NCI-H1694 treated with DMSO at 0.1 percent for 48 hours (cell line): ENCODE data around the gene UROD.
"Not testable (repeated sequence)": the region's sequence is repeated elsewhere in the genome, so short reads cannot be mapped to it uniquely, and the experiment has no call there.

Source experiments
- DNase-seq: peaks from one replicate; lab custom pipeline; 2025; lab: John Stamatoyannopoulos, UW

UROD gene

DNA sequence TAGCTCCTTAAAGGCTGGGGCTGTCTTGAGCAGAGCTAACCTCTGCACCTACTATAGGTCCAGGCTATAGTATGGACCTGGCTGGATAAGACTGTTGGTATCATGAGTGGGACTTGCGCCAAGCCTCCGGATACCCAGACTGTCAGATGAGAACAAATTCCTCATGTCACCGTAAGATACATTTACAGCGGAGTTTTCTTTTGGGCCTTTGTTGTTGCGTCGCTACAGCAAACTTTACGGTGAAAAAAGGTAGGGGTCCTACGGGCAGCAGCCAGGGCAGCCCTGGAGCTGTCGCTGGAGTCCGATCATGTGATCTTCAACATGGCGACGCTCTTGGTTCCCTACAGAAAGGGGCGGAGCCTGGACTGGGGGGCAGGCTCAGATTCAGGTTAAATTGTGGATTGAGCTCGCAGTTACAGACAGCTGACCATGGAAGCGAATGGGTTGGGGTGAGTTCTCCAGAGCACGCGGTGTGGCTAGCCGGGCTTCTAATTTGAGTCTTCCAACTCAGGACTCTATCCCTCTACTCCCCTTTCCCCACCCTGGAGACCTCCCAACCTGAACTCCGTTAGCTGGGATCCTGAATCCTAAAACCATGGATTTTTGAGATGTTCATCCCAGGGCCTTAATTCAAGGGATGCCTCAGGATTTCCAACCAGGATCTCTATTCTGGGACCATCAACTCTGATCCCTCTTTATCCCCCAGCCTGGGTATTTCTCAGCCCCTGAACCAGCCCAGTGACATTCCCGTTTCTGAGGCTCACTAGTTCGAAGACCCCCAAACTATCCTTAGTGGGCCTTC lies at the start of gene UROD:
Gene UROD (plus strand): TSS at position 418 of the 802 bp plus-strand sequence. CDS start 12 bp downstream, at position 430.
- DNase-seq = peak; percentile 96

DNA sequence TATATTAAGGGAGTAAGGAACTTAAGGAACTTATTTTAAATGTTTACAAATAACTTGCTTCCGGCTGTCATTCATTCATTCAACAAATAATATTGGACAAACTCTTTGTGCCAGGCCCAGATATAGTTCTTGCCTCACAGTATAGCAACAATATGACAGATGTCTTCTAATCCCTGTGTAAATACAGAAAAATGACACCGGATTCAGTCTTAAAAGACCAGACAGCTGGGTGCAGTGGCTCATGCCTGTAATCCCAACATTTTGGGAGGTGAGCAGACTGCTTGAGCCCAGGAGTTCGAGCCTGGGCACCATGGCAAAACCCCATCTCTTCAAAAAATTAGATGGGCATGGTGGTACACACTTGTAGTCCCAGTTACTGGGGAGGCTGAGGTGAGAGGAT lies 49.3 kb upstream of the UROD start:
- peak; percentile 80 for DNase-seq

DNA sequence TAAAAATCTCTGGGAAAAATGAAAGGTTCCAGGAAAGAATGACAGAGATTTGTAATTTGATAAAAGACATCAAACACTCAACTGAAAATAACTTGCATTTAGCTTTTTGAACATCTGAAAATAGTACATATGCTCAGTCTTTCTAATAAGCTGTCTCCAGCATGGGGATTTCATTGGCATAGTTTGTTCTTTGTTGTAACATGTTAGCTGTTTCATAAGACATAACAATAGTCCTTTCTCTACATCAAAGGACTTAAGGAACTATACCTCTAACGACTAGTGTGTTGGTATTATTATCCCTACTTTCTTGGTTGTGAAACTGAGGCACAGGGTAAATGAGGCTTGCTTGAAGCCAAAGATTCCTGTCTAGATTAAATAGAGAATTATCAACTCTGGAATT lies 47.7 kb upstream of the UROD start:
- no peak for DNase-seq

DNA sequence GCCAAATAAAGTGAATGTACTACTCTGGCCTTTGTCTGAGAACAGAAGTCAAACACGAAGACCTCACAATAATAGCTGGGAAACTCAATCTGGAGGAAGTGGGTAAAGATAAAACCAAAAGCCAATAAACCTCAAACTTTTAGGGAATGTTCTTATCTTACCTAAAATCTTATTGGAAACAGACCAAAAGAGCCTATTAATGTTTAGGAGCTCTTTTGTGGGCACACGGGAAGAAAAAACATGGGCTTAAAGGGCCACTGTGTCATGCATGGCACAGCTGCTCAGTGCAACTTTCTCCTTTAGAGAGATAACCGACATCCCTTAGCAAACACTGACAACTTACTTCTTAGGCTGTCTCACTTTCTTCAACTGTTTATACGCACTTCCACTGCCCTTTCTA lies 41.7 kb upstream of the UROD start:
- no peak for DNase-seq

DNA sequence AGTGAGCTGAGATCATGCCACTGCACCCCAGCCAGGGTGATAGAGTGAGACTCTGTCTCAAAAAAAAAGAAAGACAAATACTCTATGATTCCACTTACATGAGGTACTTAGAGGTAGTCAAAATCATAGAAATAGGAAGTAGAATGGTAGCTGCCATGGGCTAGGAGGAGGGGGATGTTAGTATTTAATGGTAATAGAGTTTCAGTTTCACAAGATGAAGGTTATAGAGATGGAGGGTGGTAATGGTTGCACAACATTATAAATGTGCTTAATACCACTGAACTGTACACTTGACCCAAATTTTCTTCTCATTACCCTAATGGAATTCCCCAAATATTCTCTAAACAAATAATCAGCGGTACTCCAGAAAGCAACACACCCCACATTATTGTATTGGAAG lies 38.4 kb upstream of the UROD start:
- DNase-seq = no peak

DNA sequence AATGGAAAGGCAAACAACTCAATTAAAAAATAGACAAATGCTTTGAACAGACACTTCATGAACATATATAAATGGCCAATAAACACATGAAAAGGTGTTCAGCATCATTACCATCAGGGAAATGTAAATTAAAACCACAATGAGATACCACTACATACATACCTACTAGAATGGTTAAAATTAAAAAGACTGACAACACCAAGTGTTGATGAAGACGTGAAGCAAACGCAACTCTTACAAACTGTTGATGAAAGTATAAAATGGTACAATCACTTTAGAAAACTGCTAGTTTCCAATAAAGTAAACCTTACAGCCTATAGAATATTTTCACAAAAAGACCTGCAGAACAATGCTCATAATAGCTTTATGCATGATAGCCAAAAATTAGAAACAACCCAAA lies 35.8 kb upstream of the UROD start:
- DNase-seq = no peak

DNA sequence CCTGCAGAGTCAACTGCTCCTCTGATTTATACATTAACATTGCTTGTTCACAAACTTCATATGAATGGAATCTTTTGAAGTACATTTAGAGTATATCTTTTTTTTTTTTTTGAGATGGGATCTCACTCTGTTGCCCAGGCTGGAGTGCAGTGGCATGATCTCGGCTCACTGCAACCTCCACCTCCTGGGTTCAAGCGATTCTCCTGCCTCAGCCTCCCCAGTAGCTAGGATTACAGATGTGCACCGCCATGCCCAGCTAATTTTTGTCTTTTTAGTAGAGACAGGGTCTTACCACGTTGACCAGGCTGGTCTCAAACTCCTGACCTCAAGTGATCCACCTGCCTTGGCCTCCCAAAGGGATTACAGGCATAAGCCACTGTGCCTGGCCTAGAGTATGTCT lies 34.7 kb upstream of the UROD start:
- DNase-seq = not testable (repeated sequence)

DNA sequence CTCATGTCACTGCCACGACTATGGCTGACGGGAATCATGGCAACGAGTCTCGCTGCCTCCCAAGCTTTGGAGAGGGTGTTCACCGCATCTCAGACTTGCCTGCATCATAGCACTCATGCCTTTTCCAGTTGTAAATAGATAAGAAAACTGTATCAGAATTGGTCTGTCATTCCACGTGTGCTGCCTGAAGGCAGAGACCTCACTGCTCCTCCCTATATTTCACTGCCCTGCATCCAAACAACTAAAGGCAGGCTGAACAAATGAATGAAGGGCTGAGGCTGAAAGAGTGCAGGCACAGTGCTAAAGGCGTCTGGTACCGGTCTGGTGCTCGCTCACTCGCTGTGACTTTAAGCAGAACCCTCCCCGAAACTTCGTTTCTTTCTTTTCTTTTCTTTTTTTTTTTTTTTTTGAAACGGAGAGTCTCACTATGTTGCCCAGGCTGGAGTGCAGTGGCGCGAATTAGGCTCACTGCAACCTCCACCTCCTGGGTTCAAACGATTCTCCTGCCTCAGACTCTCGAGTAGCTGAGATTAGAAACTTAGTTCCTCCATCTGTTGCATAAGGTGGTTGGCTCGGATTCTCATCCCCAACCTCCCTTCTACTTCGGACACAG lies 26.2 kb upstream of the UROD start:
- DNase-seq = no peak

DNA sequence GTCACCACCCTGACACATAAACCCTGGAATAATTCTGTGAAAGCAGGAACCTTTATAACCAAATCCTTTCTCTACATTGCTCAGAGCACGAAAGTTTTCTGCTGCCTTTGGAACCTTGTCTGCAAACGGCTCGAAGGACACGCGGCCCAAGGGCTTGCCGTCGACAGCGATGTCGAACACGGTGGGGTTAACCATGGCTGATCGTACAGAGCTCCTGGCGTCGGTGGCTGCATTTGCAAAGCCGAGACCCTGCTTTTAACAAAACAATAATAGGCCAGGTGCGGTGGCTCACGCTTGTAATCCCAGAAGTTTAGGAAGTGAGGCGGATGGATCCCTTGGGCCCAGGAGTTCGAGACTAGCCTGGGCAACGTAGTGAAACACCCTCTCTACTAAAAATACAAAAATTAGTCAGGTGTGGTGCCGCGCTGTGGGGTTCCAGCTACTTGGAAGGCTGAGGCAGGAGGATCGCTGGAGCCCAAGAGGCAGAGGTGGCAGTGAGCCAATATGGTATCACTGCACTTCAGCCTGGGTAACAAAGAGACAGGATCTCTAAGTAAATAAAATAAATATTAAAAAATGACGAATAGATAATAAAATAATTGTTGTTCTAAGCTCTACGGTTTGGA lies 23.4 kb upstream of the UROD start:
- no peak for DNase-seq

DNA sequence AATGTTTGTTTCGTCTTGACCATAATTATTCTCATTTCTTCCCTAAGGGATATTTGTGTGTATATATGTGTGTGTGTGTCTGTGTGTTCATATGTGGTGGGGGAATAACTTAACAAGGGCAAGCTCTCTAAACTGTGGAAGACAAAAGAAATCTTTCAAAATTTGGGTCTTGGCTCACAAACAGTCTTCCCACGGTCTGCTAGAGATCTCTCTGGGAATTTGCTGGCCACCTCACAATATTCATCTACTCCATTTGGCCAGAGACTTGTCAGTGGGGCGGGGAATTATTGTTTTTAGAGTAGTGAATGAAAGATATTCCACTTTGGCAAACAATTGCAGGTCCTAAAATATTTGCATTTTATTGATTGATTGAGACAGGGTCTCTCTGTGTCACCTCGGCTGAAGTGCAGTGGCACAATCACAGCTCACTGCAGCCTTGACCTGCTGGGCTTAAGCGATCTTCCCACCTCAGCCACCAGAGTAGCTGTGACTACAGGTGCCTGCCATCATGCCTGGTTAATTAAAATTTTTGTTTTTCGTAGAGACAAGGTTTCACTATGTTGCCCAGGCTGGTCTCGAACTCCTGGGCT lies 17.6 kb upstream of the UROD start:
- DNase-seq = no peak

DNA sequence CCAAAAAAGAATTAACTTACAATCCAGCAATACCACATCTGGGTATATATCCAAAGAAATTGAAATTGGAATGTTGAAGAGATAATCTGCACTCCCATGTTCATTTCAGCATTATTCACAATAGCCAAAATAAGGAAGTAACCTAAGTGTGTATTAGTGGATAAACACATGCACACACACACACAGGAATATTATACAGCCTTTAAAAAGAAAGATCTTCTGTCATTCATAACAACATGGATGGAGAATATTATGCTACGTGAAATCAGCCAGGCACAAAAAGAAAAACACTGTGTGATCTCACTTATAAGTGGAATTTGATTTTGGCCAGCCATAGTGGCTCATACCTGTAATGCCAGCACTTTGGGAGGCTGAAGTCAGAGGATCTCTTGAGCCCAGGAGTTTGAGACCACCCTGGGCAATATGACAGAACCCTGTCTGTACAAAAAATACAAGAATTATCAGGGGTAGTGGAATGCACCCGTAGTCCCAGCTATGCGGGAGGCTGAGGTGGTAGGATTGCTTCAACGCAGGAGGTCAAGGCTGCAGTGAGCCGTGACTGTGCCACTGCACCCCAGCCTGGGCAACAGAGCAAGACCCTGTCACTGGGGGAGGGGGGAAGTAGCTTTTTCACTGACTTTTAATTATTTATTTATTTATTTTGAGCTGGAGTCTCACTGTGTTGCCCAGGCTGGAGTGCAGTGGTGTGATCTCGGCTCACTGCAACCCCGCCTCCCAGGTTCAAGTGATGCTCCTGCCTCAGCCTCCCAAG lies 16.4 kb upstream of the UROD start:
- DNase-seq = no peak

DNA sequence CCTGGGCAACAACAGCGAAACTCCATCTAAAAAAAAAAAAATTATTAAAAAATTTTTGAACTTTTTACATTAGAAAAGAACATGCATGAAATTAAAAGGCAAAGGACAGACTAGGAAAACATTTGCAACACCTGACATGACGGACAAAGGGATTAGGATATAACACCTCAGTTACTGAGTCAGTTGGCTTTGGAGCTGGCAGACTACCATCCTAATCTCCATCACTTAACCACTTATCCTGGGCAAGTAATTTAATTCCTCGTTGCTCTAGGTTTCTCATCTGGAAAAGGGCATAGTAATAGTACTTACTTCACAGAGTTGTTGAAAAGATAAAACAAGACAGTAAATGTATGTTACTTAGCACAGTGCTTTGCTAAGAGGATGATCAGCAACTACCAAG lies 12.8 kb upstream of the UROD start:
- DNase-seq = no peak

DNA sequence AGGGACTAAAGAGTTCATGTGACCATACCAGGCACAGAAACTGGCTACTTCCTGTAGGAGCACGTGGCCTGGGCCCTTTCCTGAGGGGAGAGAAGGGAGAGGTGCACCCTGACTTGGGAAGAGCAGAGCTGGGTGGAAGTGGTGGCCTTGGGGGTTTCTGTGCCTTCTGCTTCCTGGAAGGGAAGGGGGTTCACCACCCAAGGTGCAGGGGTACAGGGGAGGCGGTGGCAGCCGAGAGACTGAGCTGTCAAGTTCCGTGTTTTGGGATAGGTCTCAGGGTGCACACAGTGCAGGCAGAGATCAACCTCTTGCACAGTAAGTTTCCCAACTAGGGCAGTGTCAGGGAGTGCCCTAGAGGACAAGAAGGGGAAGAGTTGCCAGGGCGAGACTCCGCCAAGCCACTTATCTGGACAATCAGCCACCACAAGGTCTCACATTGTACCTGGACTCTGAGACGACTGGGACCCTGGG lies 11.0 kb upstream of the UROD start:
- no peak for DNase-seq

DNA sequence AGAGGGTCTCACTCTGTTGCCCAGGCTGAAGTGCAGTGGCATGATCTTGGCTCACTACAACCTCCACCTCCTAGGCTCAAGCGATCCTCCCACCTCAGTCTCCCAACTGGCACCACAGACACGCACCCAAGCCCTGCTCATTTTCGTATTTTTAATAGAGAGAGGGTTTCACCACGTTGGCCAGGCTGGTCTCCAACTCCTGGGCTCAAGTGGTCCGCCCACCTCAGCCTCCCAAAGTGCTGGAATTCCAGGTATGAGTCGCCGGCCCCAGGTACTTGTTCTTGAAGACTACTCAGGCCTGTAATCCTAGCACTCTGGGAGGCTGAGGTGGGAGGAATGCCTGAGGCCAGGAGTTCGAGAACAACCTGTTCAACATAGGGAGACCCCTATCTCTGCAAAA lies 10.5 kb upstream of the UROD start:
- DNase-seq = not testable (repeated sequence)

DNA sequence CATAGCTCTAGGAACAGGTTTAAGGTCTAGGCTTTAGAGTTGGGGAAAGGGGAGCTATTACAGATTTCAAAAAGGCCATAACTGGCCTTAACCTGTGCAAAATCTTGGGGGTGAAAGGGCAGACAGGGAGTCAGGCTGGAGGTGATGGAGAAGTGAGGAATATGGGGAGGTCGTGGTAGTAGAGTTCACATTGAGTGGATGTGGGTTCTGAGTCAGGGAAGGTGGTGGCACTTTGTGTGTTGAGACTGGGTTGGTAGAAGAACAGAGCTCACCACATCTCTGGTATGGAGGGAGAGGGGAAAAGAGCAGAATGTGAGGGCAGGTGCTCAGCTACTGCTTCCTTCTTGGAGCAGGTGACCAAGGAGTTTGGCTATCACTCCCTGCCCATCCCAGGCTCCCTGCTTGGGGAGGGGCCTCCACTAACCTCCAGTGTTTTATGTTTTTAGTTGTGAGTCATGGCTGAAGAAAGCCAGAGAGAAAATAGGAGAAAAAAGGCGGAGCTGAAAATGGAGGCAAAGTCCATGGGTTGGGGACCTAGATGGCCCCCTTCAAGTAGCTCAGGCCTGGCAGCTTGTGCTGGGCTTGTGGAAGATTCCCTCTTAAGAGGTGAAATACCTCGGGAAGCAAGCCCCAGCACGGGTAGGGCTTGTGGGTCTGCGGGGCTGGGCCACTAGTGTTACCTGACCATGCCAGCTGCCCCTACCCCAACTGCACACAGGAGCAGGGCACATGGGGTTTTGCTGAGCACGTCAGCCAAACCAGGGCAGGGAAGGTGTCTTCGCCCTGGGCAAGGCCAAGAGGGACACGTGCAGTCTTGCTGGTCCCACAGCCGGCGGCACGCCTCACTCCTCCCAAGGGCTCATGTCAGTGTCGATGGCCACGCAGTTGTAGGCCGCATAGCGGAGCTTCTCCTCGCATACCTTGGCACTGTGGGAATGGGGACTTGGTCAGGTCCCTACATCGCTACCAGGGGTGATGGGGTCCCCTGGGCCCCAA lies 9.1 kb upstream of the UROD start:
- DNase-seq = no peak

DNA sequence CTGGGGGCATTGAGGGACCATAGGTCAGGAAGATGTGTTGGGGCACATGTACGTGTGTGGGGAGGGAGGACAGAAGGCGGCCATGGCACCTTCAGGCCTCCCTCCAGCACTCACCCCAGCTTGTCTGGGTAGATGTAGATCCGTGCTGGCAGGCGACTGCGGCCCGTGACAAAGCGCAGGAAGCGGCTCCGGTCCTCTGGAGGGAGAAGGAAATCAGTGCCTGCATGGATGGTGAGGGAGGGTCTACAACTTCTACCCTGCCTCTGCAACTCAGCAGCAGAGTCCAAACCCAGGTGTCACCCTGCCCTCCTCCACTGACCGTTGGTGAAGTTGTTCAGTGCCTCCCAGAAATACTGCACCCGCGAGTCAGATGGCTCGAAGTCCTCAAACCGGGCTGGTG lies 8.3 kb upstream of the UROD start:
- no peak for DNase-seq

DNA sequence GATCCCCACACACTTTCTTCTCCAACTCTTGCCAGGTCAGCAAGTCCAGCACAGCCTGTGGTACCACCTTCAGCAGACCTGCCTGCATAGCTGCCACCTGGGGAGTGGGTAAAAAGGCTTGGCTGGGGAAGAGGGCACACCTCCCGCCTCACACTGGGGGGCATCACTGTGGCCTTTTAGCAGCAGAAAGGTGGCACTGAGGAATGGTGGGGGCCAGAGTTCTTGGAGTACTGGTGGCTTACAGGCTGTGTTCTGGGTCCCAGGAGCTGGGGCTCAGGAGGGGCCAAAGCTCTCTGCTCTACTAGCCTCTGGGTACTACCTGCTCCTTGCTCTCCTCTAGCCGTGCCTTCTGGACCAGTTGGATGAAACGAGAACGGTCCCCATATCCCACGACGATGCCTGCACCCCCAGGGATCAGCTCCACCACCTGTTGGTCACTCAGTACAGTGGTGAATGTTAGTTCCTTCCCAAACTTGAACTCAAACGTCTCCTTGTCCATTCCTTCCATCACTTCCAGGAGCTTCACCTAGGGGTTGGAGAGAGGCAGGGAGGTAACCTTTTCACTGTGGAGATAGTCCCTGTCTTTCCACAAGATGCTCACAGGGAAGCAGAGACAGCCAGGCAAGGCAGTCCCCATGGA lies 7.7 kb upstream of the UROD start:
- DNase-seq = no peak

DNA sequence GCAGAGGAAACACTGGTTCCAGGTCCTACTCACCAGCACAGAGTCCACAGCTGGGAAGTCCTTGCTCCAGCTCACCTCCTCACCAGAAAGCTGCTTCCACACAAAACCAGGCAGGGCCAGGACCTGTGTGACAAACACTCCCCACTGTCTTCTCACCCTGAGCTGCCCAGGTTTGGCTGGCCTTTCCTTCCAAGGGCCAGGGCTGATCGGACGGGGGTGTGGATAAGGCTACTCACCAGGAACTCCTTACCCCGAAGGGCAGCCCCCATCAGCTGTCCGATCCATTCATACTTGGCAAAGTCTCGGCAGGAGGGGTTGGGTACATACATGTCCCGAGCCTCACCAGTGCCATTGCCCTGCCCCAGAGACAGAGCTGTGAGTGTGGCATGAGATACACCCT lies 6.3 kb upstream of the UROD start:
- no peak for DNase-seq

DNA sequence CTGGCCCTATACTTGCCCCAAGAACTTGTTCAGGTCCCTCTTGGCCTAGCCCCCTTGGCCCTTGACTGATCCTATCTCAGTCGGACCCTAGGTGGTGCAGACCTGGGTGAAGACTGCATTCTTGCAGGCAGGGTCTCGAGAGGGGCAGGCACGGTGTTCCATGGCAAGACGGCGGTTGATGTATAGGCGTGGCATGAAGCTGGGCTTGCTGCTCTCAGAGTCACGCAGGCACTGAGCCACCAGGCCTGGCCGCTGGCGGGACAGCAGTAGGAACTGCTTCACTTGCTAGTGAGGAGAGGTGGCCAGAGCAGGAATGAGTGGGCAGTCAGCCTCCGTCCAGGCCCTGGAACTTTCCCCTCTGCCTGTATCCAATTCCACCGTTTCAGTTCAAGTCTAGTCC lies 4.7 kb upstream of the UROD start:
- no peak for DNase-seq

DNA sequence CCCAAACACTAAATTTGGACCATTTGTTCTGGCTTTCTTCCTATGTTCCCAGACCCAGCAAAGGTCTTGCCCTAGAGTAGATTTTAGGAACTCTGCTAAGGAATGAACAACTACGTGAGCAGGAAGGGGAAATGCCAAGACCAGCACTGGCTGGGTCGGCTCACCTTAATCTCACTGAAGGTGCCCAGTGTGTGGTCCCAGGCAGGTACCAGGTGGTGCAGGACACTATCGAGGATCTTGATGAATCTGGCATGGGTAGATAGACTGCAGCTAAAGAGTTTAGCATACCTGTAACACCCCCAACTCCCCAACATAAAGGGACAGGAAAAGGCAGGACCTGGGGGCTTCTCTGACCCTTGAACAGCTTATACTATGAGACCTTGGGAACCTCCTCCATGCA lies 4.0 kb upstream of the UROD start:
- no peak for DNase-seq
